WTC11 (cell line): Measurements from ENCODE around the gene ZNF19. TPM values are rescaled to one million over a fixed set of nuclear protein-coding genes. Genes with fewer than 3 reads are reported as not detected.

Experiments
- ATAC-seq: fragments of 200-7000 bp; cut with Tn5 transposase; 2 replicates; pipeline ENCODE4 v1.10.0; 2021; ENCODE audit warnings: mild to moderate bottlenecking, moderate library complexity
- CTCF ChIA-PET: fragments of 300-600 bp; sonication (Branson Sonifier 250); formaldehyde crosslinking; loops from one replicate; lab custom pipeline; 2021; ENCODE audit warnings: antibody characterized with exemption; lab: Charles Lee
- POLR2A ChIA-PET: fragments of 350-600 bp; sonication (Branson Sonifier 250); formaldehyde crosslinking; loops from one replicate; lab custom pipeline; 2021; ENCODE audit warnings: antibody characterized with exemption; lab: Charles Lee
- DNase-seq: peaks from one replicate; pipeline ENCODE4 v3.0.0; 2021; ENCODE audit warnings: low spot score
- H3K27ac Mint-ChIP-seq: 2 replicates; pipeline ENCODE4 v1.8.0; 2021; ENCODE audit warnings: mixed read lengths
- H3K27me3 Mint-ChIP-seq: 2 replicates; pipeline ENCODE4 v1.8.0; 2021; ENCODE audit warnings: low read depth, mild to moderate bottlenecking, moderate library complexity, mixed read lengths
- H3K36me3 Mint-ChIP-seq: 2 replicates; pipeline ENCODE4 v1.8.0; 2021; ENCODE audit warnings: mixed read lengths
- H3K4me1 Mint-ChIP-seq: 2 replicates; pipeline ENCODE4 v1.8.0; 2022; ENCODE audit warnings: mixed read lengths
- H3K4me3 Mint-ChIP-seq: 2 replicates; pipeline ENCODE4 v1.8.0; 2021; ENCODE audit warnings: mild to moderate bottlenecking, moderate library complexity, mixed read lengths
- H3K9me3 Mint-ChIP-seq: 2 replicates; pipeline ENCODE4 v1.8.0; 2021; ENCODE audit warnings: mixed read lengths
- ATF6 ChIP-seq: sonication (generic); formaldehyde crosslinking; IDR thresholded peaks from 2 replicates; pipeline ENCODE4 v1.8.1; 2023; ENCODE audit warnings: mild to moderate bottlenecking, missing genetic modification reagents
- CREB1 ChIP-seq: sonication (generic); formaldehyde crosslinking; IDR thresholded peaks from 2 replicates; pipeline ENCODE4 v1.8.0; 2023; ENCODE audit warnings: mild to moderate bottlenecking, missing genetic modification reagents
- ETV6 ChIP-seq: sonication (generic); formaldehyde crosslinking; IDR thresholded peaks from 2 replicates; pipeline ENCODE4 v1.8.1; 2022; ENCODE audit warnings: mild to moderate bottlenecking, missing genetic modification reagents
- FOXP1 ChIP-seq: sonication (generic); formaldehyde crosslinking; IDR thresholded peaks from 2 replicates; pipeline ENCODE4 v1.8.0; 2022; ENCODE audit warnings: missing genetic modification reagents, mild to moderate bottlenecking, moderate library complexity, borderline replicate concordance
- FOXP4 ChIP-seq: sonication (generic); formaldehyde crosslinking; IDR thresholded peaks from 2 replicates; pipeline ENCODE4 v1.8.0; 2022; ENCODE audit warnings: mild to moderate bottlenecking, missing genetic modification reagents
- GTF2I ChIP-seq: fragments of 250-450 bp; sonication (Bioruptor Pico); conservative IDR thresholded peaks from 2 replicates; pipeline ENCODE4 v1.4.0; 2021; ENCODE audit warnings: mild to moderate bottlenecking
- HMGA2 ChIP-seq: fragments of 250-450 bp; sonication (Bioruptor Pico); IDR thresholded peaks from 2 replicates; pipeline ENCODE4 v1.4.0; 2021; ENCODE audit warnings: mild to moderate bottlenecking, moderate library complexity
- IRF1 ChIP-seq: sonication (generic); formaldehyde crosslinking; IDR thresholded peaks from 2 replicates; pipeline ENCODE4 v1.8.0; 2023; ENCODE audit warnings: missing genetic modification reagents
- JUN ChIP-seq: sonication (generic); formaldehyde crosslinking; IDR thresholded peaks from 2 replicates; pipeline ENCODE4 v1.8.0; 2023; ENCODE audit warnings: mild to moderate bottlenecking, missing genetic modification reagents
- MAX ChIP-seq: sonication (generic); formaldehyde crosslinking; IDR thresholded peaks from 2 replicates; pipeline ENCODE4 v1.8.0; 2022; ENCODE audit warnings: mild to moderate bottlenecking, missing genetic modification reagents
- NFATC4 ChIP-seq: fragments of 250-450 bp; sonication (Bioruptor Pico); IDR thresholded peaks from 2 replicates; pipeline ENCODE4 v1.9.0; 2021; ENCODE audit warnings: mild to moderate bottlenecking
- NFE2L1 ChIP-seq: sonication (generic); formaldehyde crosslinking; IDR thresholded peaks from 2 replicates; pipeline ENCODE4 v1.8.1; 2023; ENCODE audit warnings: missing genetic modification reagents
- OVOL2 ChIP-seq: fragments of 250-450 bp; sonication (Bioruptor Pico); IDR thresholded peaks from 2 replicates; pipeline ENCODE4 v1.9.0; 2021; ENCODE audit warnings: mild to moderate bottlenecking, borderline replicate concordance
- PRRX2 ChIP-seq: fragments of 250-450 bp; sonication (Bioruptor Pico); IDR thresholded peaks from 2 replicates; pipeline ENCODE4 v1.8.0; 2021; ENCODE audit warnings: mild to moderate bottlenecking
- RELA ChIP-seq: sonication (generic); formaldehyde crosslinking; IDR thresholded peaks from 2 replicates; pipeline ENCODE4 v1.8.1; 2022; ENCODE audit warnings: missing genetic modification reagents, mild to moderate bottlenecking, borderline replicate concordance
- SOX15 ChIP-seq: fragments of 250-450 bp; sonication (Bioruptor Pico); IDR thresholded peaks from 2 replicates; pipeline ENCODE4 v1.9.0; 2021; ENCODE audit warnings: mild to moderate bottlenecking
- TCF7 ChIP-seq: sonication (generic); formaldehyde crosslinking; IDR thresholded peaks from 2 replicates; pipeline ENCODE4 v1.8.0; 2022; ENCODE audit warnings: mild to moderate bottlenecking, low read depth, missing genetic modification reagents, moderate library complexity
- TEAD1 ChIP-seq: sonication (generic); formaldehyde crosslinking; IDR thresholded peaks from 2 replicates; pipeline ENCODE4 v1.8.0; 2022; ENCODE audit warnings: mild to moderate bottlenecking, missing genetic modification reagents
- TEAD4 ChIP-seq: sonication (generic); formaldehyde crosslinking; IDR thresholded peaks from 2 replicates; pipeline ENCODE4 v1.8.0; 2022; ENCODE audit warnings: mild to moderate bottlenecking, missing genetic modification reagents
- TP53 ChIP-seq: sonication (generic); formaldehyde crosslinking; IDR thresholded peaks from 2 replicates; pipeline ENCODE4 v1.8.1; 2023; ENCODE audit warnings: mild to moderate bottlenecking, missing genetic modification reagents
- USF2 ChIP-seq: sonication (generic); formaldehyde crosslinking; IDR thresholded peaks from 2 replicates; pipeline ENCODE4 v1.8.1; 2023; ENCODE audit warnings: mild to moderate bottlenecking, missing genetic modification reagents, moderate library complexity
- ZBTB21 ChIP-seq: sonication (generic); formaldehyde crosslinking; IDR thresholded peaks from 2 replicates; pipeline ENCODE4 v1.8.1; 2023; ENCODE audit warnings: mild to moderate bottlenecking, missing genetic modification reagents, borderline replicate concordance
- ZBTB43 ChIP-seq: sonication (generic); formaldehyde crosslinking; IDR thresholded peaks from 2 replicates; pipeline ENCODE4 v1.8.1; 2023; ENCODE audit warnings: mild to moderate bottlenecking, missing genetic modification reagents
- ZNF232 ChIP-seq: sonication (generic); formaldehyde crosslinking; IDR thresholded peaks from 2 replicates; pipeline ENCODE4 v1.8.0; 2022; ENCODE audit warnings: mild to moderate bottlenecking, missing genetic modification reagents
- ZNF396 ChIP-seq: fragments of 250-450 bp; sonication (Bioruptor Pico); IDR thresholded peaks from 2 replicates; pipeline ENCODE4 v1.8.0; 2021; ENCODE audit warnings: mild to moderate bottlenecking, moderate library complexity, borderline replicate concordance
- ZNF416 ChIP-seq: fragments of 250-450 bp; sonication (Bioruptor Pico); IDR thresholded peaks from 2 replicates; pipeline ENCODE4 v1.9.0; 2021; ENCODE audit warnings: mild to moderate bottlenecking, inconsistent platforms
- ZNF423 ChIP-seq: fragments of 250-450 bp; sonication (Bioruptor Pico); IDR thresholded peaks from 2 replicates; pipeline ENCODE4 v2.1.2; 2022; ENCODE audit warnings: mild to moderate bottlenecking, moderate library complexity
- ZNF425 ChIP-seq: fragments of 250-450 bp; sonication (Bioruptor Pico); conservative IDR thresholded peaks from 2 replicates; pipeline ENCODE4 v1.9.0; 2021; ENCODE audit warnings: mild to moderate bottlenecking
- total RNA-seq: library from RNA; stranded (reverse); gene quantifications from 3 replicates; pipeline ENCODE4 v1.2.3, GENCODE V29; 2021

The ZNF19 gene
- total RNA-seq, 1 experiment from 2014 or later: 4.3 TPM

- Mint-ChIP-seq H3K36me3 (no peaks in the 10 kb centered on the region), H3K27me3 (peaks cover 44% of the 10 kb centered on the region), H3K27ac (no peak overlapping the region), H3K9me3 (no peaks in the 10 kb centered on the region), H3K4me1 (peaks cover 16% of the 10 kb centered on the region), H3K4me3 (peak overlapping the region; percentile 82)
- ATAC-seq (no peak), DNase-seq (no peak)
- CTCF ChIA-PET: interaction anchor here (6.4 kb wide), 1 partner anchor 12 kb away, joined by 76 read pairs; no protein-coding TSS in a partner anchor
- TF ChIP-seq OVOL2 (CRISPR knock-in tag) (no peak), FOXP4 (no peak), ZNF232 (no peak), HMGA2 (CRISPR knock-in tag) (no peak), TEAD4 (CRISPR knock-in tag) (no peak), NFE2L1 (CRISPR knock-in tag) (no peak), ZNF396 (CRISPR knock-in tag) (no peak), MAX (CRISPR knock-in tag) (no peak), PRRX2 (no peak), TEAD1 (no peak), ZBTB21 (CRISPR knock-in tag) (no peak), NFATC4 (CRISPR knock-in tag) (no peak), CREB1 (no peak), IRF1 (CRISPR knock-in tag) (no peak), FOXP1 (CRISPR knock-in tag) (no peak), RELA (CRISPR knock-in tag) (no peak), ZBTB43 (CRISPR knock-in tag) (no peak), GTF2I (CRISPR knock-in tag) (no peak)
- POLR2A ChIA-PET: no interaction called here
Observed at GRCh38 chr16:71424626-71425025, 64.5 kb downstream of the ZNF19 start.

- no peaks in the 10 kb centered on the region for H3K9me3 Mint-ChIP-seq
- H3K27me3 Mint-ChIP-seq: peaks cover 44% of the 10 kb centered on the region
- ChIA-PET CTCF (interaction anchor here (6.4 kb wide), 1 partner anchor 11 kb away, joined by 76 read pairs; no protein-coding TSS in a partner anchor), POLR2A (no interaction called here)
- H3K36me3 Mint-ChIP-seq: no peaks in the 10 kb centered on the region
- DNase-seq (no peak), ATAC-seq (no peak)
- H3K4me1 Mint-ChIP-seq: peaks cover 16% of the 10 kb centered on the region
- H3K27ac Mint-ChIP-seq: no peak overlapping the region
- no peak for TF ChIP-seq TCF7 (CRISPR knock-in tag)
- no peak for TF ChIP-seq ZNF396 (CRISPR knock-in tag)
- TF ChIP-seq JUN (CRISPR knock-in tag): no peak
- no peak for TF ChIP-seq TEAD1
- TF ChIP-seq SOX15 (CRISPR knock-in tag): no peak
- no peak for TF ChIP-seq USF2 (CRISPR knock-in tag)
- TF ChIP-seq ZNF425: no peak
- TF ChIP-seq ZNF423 (CRISPR knock-in tag): no peak
- TF ChIP-seq ETV6 (CRISPR knock-in tag): no peak
- TF ChIP-seq ZNF416 (CRISPR knock-in tag): no peak
- no peak for TF ChIP-seq FOXP1 (CRISPR knock-in tag)
- TF ChIP-seq TP53 (CRISPR knock-in tag): no peak
- TF ChIP-seq IRF1 (CRISPR knock-in tag): no peak
- no peak for TF ChIP-seq ATF6 (CRISPR knock-in tag)
- no peak overlapping the region for H3K4me3 Mint-ChIP-seq
Observed at GRCh38 chr16:71423865-71424264, 65.3 kb downstream of the ZNF19 start.
